ENCODE results near the gene PLCXD1. TPM values are rescaled to one million over a fixed set of nuclear protein-coding genes. Genes with fewer than 3 reads are reported as not detected.
"Not testable (repeated sequence)": the region's sequence is repeated elsewhere in the genome, so short reads cannot be mapped to it uniquely, and the experiment has no call there.

PLCXD1 gene
- total RNA-seq, 1 donor from 2014 or later = 5.1 TPM

DNA sequence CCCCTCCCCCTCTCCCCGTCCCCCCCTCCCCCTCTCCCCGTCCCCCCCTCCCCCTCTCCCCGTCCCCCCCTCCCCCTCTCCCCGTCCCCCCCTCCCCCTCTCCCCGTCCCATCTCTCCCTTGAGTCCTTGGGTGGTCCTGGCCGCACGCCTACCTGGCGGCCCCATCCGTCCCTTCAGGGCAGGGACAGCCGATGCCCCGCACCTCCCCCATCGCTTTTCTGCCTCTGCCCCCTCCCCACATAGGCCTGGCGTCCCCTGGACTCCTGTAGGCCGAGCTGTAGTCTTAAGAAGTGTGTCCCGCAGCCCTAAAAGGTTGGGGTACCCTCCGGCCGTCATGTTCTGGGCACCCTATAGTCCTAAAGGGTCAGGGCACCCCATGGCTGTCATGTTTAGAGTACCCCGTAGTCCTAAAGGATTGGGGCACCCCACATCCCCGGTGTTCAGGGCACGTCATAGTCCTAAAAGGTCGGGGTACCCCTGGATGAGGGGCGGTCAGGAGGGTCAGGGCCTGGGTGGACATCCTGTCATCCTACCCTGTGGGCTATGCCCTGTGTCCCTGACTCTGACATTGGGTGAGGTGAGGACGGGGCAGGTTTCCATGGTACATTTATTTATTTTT is 48.2 kb downstream of the PLCXD1 start:
- ATAC-seq (ENCODE audit: poor library complexity) (no peak), DNase-seq (peak; percentile 22)
- intact Hi-C loops (cut with DNase I) = no loop called here

- ATAC-seq (ENCODE audit: poor library complexity); intact Hi-C loops (cut with DNase I): not testable (repeated sequence)
- DNase-seq = peak; percentile 35
Observed at GRCh38 chrX:330141-330725, 49.1 kb downstream of the PLCXD1 start.

DNA sequence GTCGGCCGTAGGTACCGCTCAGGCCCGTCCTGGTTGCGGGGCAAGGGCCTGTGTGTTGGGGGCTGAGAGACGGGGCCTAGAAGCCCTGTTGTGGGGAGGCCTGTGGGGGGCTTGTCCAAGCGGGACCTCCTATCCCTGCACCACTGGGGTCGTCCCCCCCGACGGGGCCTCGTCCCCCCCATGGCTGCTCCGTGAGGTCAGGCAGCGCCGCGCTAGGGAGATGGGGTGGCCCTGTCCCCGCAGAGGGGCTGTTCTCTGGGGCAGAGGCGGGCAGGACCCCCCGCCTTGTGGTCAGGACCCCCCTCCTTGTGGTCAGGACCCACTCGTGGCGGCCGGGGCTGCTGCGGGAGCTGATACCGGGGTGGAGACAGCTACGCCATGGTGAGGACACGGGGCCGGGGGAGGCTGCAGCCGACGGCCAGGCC is 49.6 kb downstream of the PLCXD1 start:
- intact Hi-C loops (cut with DNase I) = no loop called here

GRCh38 chrX:331151-331824 is 50.1 kb downstream of the PLCXD1 start:
- DNase-seq (peak; percentile 59), ATAC-seq (ENCODE audit: poor library complexity) (peak; percentile 52)
- intact Hi-C loops (cut with DNase I) = no loop called here

More for the DNA sequence above, 49.6 kb downstream of the PLCXD1 start:
- ATAC-seq (ENCODE audit: poor library complexity) = peak; percentile 15
- DNase-seq = peak; percentile 26

- DNase-seq = peak; percentile 35
Observed at GRCh38 chrX:331825-332495, 50.8 kb downstream of the PLCXD1 start.

DNA sequence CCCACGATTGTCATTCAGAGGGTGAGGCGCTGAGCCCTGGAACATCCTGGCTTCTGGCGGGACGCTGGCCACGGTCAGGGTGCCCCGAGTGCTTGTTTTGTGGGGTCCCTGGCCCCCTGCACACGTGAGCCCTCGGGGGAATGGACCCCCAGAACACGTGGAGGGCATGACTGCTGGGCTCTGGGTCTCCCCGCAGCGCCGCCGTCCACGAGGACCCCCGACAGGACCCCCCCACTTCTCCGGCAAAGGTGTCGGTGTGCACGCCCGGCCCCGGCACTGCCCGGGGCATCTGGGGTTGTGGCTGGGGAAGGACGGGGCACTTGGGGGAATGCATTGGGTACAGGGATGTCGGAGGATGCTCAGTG is 51.3 kb downstream of the PLCXD1 start:
- no peak for ATAC-seq (ENCODE audit: poor library complexity)
- intact Hi-C loops (cut with DNase I) = no loop called here
- no peak for DNase-seq

More at GRCh38 chrX:331825-332495, 50.8 kb downstream of the PLCXD1 start:
- intact Hi-C loops (cut with DNase I) = no loop called here
- peak; percentile 28 for ATAC-seq (ENCODE audit: poor library complexity)

- DNase-seq = peak; percentile 41
- intact Hi-C loops (cut with DNase I) = no loop called here
- no peak for ATAC-seq (ENCODE audit: poor library complexity)
Observed at GRCh38 chrX:332916-333610, 51.9 kb downstream of the PLCXD1 start.

GRCh38 chrX:333611-334311 is 52.6 kb downstream of the PLCXD1 start:
- ATAC-seq (ENCODE audit: poor library complexity) (no peak), DNase-seq (peak; percentile 24)
- intact Hi-C loops (cut with DNase I) = no loop called here

- DNase-seq (peak; percentile 34), ATAC-seq (ENCODE audit: poor library complexity) (no peak)
- intact Hi-C loops (cut with DNase I) = no loop called here
Observed at GRCh38 chrX:334331-334891, 53.2 kb downstream of the PLCXD1 start.

DNA sequence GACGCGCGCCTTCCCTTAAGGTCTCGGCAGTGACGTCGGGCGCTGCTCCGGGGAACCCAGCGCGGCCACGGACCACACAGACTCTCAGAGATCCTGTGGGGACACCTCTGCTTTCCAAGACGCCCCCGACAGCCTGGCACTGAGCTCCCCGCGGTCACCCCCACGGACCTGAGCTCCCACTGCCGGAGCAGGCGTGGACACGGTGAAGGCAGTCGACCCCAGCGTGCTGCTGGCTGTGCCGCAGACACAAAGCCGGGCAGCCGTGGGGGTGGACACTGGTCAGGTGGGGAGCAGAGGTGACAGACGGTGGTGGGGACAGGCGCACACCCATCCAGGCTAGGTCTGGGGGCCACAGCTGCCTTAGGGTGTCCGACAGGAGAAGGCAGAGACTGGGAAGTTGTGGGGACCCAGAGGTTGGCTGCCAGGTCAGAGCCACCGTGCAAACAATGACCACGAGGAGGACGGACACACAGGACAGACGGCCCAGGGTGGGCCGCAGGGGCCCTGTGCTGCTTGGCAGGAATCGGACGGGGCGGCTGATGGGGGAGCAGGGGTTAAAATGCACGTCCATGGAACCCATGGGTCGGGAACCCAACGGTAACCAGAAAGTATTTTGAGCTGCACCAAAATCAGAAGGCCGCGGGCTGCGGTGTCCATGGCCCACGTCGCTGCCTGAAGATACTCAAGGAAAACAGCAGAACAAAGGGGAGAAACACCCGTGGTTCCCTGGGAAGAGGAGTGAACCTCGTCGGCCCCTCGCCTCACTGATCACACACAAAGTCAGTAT is 54.0 kb downstream of the PLCXD1 start:
- DNase-seq (peak; percentile 34), ATAC-seq (ENCODE audit: poor library complexity) (no peak)
- intact Hi-C loops (cut with DNase I) = no loop called here

DNA sequence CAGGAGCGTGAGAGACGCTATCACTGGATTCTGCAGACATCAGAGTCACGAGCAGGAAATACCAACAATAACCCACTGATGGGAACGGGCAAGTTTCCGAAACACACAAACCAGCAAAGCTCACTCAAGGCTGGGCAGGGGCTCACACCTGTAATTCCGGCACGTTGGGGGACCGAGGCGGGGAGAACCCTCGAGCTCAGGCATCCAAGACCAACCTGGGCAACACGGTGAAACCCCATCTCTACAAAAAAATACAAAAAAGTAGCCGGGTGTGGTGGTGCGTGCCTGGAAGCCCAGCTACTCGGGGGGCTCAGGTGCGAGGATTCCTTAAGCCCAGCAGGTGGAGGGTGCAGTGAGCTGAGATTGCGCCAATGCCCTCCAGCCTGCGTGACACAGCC is 54.6 kb downstream of the PLCXD1 start:
- intact Hi-C loops (cut with DNase I) = no loop called here
- DNase-seq = peak; percentile 19

DNA sequence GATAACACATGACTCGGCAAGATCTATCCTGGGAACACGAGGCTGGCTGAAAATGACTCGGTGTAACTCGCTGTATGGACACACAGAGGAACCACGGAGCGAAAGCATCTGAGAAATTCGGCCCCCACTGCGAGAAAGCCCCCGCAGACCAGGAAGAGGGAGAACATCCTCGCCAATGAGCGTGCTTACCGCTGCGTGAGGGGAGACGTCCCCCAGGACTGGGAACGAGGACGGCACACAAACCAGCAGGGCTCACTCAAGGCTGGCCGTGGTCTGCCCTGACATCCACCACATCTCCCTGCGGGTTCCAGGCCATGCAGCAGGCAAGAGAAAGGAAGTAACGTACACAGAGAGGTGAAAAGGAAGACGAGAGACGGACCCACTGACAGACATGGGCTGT is 55.0 kb downstream of the PLCXD1 start:
- DNase-seq (peak; percentile 37), ATAC-seq (ENCODE audit: poor library complexity) (no peak)
- intact Hi-C loops (cut with DNase I) = no loop called here

More for the DNA sequence above, 54.6 kb downstream of the PLCXD1 start:
- ATAC-seq (ENCODE audit: poor library complexity) = no peak

GRCh38 chrX:337331-337831 is 56.2 kb downstream of the PLCXD1 start:
- intact Hi-C loops (cut with DNase I) = no loop called here
- ATAC-seq (ENCODE audit: poor library complexity) = no peak
- DNase-seq = peak; percentile 30

DNA sequence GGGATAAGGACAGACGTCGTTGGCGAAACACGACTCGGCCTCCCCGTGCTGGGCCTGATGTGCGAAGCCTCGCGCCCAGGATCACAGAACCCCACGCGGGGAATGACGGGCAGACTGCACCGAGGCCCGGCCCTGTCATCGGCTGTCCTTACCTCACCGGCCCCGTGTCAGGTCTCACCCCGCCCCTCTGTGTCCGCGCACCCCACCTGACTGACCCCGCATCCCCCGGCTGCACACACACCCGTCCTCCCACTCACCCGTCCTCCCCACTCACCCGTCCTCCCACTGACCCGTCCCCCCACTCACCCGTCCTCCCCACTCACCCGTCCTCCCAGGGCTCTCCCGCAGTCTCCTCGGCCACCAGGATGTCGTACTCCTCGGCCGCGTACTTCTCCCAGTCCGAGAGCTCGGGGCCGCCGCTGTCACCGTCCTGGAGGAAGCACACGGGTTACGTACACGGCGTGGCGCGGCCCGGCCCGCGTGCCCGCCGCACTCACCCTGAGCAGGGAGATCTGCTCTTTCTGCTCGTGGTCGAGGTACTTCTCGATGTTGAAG is 57.2 kb downstream of the PLCXD1 start:
- DNase-seq (peak; percentile 38), ATAC-seq (ENCODE audit: poor library complexity) (no peak)
- intact Hi-C loops (cut with DNase I) = no loop called here

GRCh38 chrX:338836-339400 is 57.7 kb downstream of the PLCXD1 start:
- DNase-seq (peak; percentile 31), ATAC-seq (ENCODE audit: poor library complexity) (no peak)
- intact Hi-C loops (cut with DNase I) = no loop called here

DNA sequence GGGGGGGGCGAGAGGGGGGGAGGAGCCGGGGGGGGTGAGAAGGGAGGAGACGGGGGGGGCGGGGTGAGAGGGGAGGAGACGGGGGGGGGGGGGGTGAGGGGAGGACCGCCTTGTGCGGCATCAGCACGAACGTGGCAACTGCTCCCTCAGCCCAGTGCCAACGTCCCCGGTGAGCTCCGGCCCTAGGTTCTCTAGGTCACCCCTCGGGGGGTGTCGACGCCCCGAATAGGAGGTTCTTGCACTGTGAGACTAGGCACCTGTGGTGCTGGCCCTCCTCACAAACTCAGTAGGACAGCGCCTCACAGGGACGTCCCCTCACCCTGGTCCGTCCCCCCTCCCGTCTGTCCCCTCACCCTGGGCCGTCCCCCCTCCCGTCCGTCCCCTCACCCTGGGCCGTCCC is 58.9 kb downstream of the PLCXD1 start:
- intact Hi-C loops (cut with DNase I) = no loop called here
- DNase-seq (peak; percentile 15), ATAC-seq (ENCODE audit: poor library complexity) (no peak)

Measured in Right ventricle myocardium superior (tissue), 1 donor.